Mucosa of descending colon (tissue), 3 donors: ENCODE results near the gene SLC16A11. TPM values are rescaled to one million over a fixed set of nuclear protein-coding genes. Genes with fewer than 3 reads are reported as not detected.

Experiments
- ATAC-seq: fragments of 200-7000 bp; cut with Tn5 transposase; one replicate; pipeline ENCODE4 v1.9.1; 2020; ENCODE audit warnings: mild to moderate bottlenecking, moderate library complexity
- DNase-seq, 3 donors: peaks; one replicate each; pipeline ENCODE4 v3.0.0-alpha.2; 2020
- H3K36me3 ChIP-seq: fragments of 200-600 bp; one replicate; pipeline ENCODE4 v1.8.0; 2021; ENCODE audit warnings: low read depth, mild to moderate bottlenecking
- H3K4me1 ChIP-seq: fragments of 200-600 bp; one replicate; pipeline ENCODE4 v1.8.0; 2021; ENCODE audit warnings: low read depth, mild to moderate bottlenecking
- H3K4me3 ChIP-seq: fragments of 200-600 bp; one replicate; pipeline ENCODE4 v1.8.0; 2021; ENCODE audit warnings: mild to moderate bottlenecking
- H3K9me3 ChIP-seq: fragments of 200-600 bp; one replicate; pipeline ENCODE4 v1.8.0; 2021; ENCODE audit warnings: mild to moderate bottlenecking
- intact Hi-C, 2 donors: fragments of 100-400 bp; cut with DNase I in 1 of 2; cut with micrococcal nuclease in 1 of 2; formaldehyde crosslinking; loops; one replicate each; pipeline versions ENCODE4 v1.11.0 to v1.11.1; 2022; cut with DNase I, micrococcal nuclease
- total RNA-seq, 3 donors: library from RNA; stranded (reverse); fragmentation: NEBNext Ultra II Directional in 2 of 3; extraction: Animal tissue kit (Norgen Biotek cat#: 25700) in 2 of 3; gene quantifications; one replicate each; pipeline versions ENCODE4 v1.2.1 to v1.2.4, GENCODE V29; 2021 to 2023
- TF ChIP-seq, protein P1 (sequence below): fragments of 200-600 bp; IDR thresholded peaks from one replicate; pipeline ENCODE4 v1.8.0; 2022; ENCODE audit warnings: antibody characterized with exemption, mild to moderate bottlenecking
- donor health status: DM: no; HTN: no; CAD: no; lungs with moderate emphysema.
- donor health status: DM: no; HTN: no; CAD: no.
- donor health status: DM: no; HTN: yes; CAD: no.

Gene SLC16A11
- total RNA-seq, 3 donors from 2014 or later, result 0.55 to 1.7 (median 1.3) TPM

DNA sequence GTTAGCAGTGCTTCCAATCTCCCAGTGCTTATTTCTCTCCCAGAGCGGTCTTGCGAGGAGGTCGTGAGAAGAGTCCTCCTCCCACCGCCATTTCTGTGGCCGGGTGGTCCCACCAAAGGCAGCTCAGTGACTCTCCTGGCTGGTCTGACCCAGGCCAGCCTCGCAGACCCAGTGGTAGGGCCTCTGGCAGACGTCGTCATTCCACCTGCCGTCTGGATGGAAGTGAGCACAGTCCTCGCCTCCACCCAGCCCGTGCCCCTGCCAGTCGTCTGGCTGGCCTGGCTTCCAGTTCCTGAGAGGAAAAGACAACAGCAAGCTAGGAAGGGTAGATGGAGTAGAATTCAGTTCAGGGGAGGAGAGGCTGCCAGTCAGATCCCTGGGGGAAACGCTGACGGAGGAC lies 31.0 kb upstream of the SLC16A11 start:
- no peak for DNase-seq
- ATAC-seq, result no peak
- Histone ChIP-seq H3K36me3 (no peaks in the 10 kb centered on the region), H3K9me3 (no peaks in the 10 kb centered on the region), H3K4me1 (no peaks in the 10 kb centered on the region), H3K4me3 (no peak overlapping the region)
- intact Hi-C loops, result no loop called here
- TF ChIP-seq, protein P1, sequence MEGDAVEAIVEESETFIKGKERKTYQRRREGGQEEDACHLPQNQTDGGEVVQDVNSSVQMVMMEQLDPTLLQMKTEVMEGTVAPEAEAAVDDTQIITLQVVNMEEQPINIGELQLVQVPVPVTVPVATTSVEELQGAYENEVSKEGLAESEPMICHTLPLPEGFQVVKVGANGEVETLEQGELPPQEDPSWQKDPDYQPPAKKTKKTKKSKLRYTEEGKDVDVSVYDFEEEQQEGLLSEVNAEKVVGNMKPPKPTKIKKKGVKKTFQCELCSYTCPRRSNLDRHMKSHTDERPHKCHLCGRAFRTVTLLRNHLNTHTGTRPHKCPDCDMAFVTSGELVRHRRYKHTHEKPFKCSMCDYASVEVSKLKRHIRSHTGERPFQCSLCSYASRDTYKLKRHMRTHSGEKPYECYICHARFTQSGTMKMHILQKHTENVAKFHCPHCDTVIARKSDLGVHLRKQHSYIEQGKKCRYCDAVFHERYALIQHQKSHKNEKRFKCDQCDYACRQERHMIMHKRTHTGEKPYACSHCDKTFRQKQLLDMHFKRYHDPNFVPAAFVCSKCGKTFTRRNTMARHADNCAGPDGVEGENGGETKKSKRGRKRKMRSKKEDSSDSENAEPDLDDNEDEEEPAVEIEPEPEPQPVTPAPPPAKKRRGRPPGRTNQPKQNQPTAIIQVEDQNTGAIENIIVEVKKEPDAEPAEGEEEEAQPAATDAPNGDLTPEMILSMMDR, result no peak

GRCh38 chr17:7072406-7072805 lies 28.5 kb upstream of the SLC16A11 start:
- no peak for DNase-seq

DNA sequence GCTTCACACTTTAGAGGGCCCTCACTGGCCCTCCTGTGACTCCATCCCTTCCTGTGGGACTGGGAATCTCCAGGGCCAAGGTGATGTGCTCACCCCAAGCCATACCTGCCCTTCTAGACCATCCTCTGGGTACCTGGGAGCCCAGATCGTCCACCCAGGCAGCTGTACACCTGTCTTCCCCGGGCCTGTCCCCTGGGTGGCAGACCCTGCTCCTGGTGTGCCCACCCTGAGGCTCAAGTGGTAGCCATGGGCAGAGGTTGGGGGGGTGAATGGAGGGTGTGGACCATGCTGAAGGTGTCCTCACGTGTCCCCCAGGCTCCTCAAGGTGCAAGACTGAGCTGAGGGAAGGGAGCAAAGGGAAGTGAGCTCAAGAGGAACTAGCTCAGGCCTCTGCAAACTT lies 26.8 kb upstream of the SLC16A11 start:
- intact Hi-C loops, result no loop called here
- no peaks in the 10 kb centered on the region for H3K36me3 ChIP-seq
- no peak for ATAC-seq

More at GRCh38 chr17:7072406-7072805, 28.5 kb upstream of the SLC16A11 start:
- TF ChIP-seq, protein P1, result no peak
- intact Hi-C loops, result no loop called here
- no peak overlapping the region for H3K4me3 ChIP-seq
- no peak for ATAC-seq
- H3K4me1 ChIP-seq, result no peaks in the 10 kb centered on the region
- no peaks in the 10 kb centered on the region for H3K36me3 ChIP-seq
- peaks cover 4% of the 10 kb centered on the region for H3K9me3 ChIP-seq

DNA sequence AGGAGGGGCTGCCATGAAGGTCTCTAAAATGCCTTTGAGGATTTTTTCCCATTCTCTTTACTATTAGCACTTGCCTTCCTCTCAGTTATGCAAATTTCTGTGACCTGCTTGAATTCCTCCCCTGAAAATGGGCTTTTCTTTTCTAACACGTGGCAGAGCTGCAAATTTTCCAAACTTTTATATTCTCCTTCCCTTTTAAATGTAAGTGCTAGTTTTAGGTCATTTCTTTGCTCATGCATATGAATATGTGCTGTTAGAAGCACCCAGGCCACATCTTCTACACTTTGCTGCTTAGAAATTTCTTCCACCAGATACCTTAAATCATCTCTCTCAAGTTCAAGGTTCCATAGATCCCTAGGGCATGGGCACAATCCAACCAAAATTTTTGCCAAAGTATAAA lies 24.4 kb upstream of the SLC16A11 start:
- Histone ChIP-seq H3K4me3 (no peak overlapping the region), H3K9me3 (peaks cover 4% of the 10 kb centered on the region), H3K36me3 (no peaks in the 10 kb centered on the region), H3K4me1 (no peaks in the 10 kb centered on the region)
- TF ChIP-seq, protein P1, result no peak
- ATAC-seq, result no peak
- intact Hi-C loops, result no loop called here
- no peak for DNase-seq

More for the DNA sequence above, 26.8 kb upstream of the SLC16A11 start:
- no peak overlapping the region for H3K4me3 ChIP-seq
- DNase-seq, result no peak
- H3K9me3 ChIP-seq, result peaks cover 4% of the 10 kb centered on the region
- H3K4me1 ChIP-seq, result no peaks in the 10 kb centered on the region
- TF ChIP-seq, protein P1, result no peak

DNA sequence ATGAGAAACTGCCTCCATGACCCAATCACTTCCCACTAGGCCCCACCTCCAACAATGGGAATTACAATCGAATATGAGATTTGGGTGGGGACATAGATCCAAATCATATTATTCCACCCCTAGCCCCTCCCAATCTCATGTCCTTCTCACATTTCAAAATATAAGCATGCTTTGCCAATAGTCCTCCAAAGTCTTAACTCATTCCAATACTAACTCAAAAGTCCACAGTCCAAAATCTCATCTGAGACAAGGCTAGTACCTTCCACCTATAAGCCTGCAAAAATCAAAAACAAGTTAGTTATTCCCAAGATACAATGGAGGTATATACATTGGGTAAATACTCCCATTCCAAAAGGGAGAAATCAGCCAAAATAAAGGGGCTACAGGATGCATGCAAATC lies 23.3 kb upstream of the SLC16A11 start:
- TF ChIP-seq, protein P1, result no peak
- ATAC-seq (no peak), DNase-seq (no peak)
- H3K36me3 ChIP-seq, result no peaks in the 10 kb centered on the region
- intact Hi-C loops, result no loop called here
- peaks cover 4% of the 10 kb centered on the region for H3K9me3 ChIP-seq
- H3K4me1 ChIP-seq, result no peaks in the 10 kb centered on the region
- H3K4me3 ChIP-seq, result no peak overlapping the region

DNA sequence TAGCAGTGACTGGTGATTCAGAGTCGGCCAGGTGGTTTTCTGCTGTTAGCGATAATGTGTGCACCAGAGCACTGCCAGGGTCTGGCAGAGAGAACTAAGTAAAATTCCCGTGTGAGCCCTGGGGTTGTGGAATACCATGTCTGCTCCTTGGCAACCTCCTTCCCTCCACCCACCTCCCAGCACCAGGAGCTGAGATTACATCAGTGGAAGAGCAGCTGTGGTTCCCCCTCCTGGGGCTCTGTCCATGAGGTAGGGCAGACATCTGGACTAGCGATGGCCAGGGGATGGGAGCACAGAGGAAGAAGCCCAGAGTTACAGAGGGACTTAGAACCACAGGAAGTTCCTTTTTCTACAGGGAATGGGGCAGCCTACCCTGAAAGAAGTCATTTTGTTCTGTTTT lies 20.4 kb upstream of the SLC16A11 start:
- intact Hi-C loops, result no loop called here
- TF ChIP-seq, protein P1, result no peak
- Histone ChIP-seq H3K9me3 (peaks cover 4% of the 10 kb centered on the region), H3K36me3 (no peaks in the 10 kb centered on the region), H3K4me3 (no peak overlapping the region), H3K4me1 (no peaks in the 10 kb centered on the region)
- no peak for ATAC-seq
- DNase-seq, result no peak
